MM.1S (cell line): ENCODE data around the gene PGK1.
A peak's percentile ranks its signal among the peaks of the same experiment; 100 is the strongest.

Source experiments
- EZH2 ChIP-seq: fragments of 300-600 bp; sonication (generic); optimal IDR thresholded peaks from 2 replicates; pipeline ENCODE3; 2017; ENCODE audit warnings: low read depth, mild to moderate bottlenecking, antibody characterized with exemption, low read length, mixed read lengths
- EZH2phosphoT487 ChIP-seq: fragments of 300-600 bp; sonication (generic); IDR thresholded peaks from 2 replicates; pipeline ENCODE4 v1.6.1; 2018; ENCODE audit warnings: antibody characterized with exemption, low read length
- TF ChIP-seq, protein P1 (sequence below): fragments of 300-600 bp; sonication (generic); IDR thresholded peaks from 2 replicates; pipeline ENCODE4 v1.5.1; 2016; ENCODE audit warnings: antibody characterized with exemption, low read length, mixed read lengths

DNA sequence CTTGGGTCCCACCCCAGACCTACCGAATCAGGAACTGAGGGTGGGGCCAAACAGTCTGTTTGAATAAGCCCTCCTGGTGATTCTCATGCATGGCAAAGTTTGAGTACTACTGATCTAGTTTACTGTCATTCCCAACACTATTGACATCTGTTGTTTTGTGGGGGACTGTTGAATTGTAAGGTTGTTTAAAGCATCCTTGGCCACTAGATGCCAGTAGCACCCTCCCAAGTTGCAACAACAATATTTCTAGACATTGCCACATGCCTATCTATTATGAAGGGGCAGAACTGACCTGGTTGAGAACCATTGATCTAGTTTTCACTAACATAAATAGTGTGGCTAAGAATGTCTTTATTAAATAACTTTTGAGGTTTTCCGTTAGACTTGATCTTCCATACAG lies 20.3 kb downstream of the PGK1 start:
- TF ChIP-seq EZH2 (no peak), EZH2phosphoT487 (no peak)
- TF ChIP-seq, protein P1, sequence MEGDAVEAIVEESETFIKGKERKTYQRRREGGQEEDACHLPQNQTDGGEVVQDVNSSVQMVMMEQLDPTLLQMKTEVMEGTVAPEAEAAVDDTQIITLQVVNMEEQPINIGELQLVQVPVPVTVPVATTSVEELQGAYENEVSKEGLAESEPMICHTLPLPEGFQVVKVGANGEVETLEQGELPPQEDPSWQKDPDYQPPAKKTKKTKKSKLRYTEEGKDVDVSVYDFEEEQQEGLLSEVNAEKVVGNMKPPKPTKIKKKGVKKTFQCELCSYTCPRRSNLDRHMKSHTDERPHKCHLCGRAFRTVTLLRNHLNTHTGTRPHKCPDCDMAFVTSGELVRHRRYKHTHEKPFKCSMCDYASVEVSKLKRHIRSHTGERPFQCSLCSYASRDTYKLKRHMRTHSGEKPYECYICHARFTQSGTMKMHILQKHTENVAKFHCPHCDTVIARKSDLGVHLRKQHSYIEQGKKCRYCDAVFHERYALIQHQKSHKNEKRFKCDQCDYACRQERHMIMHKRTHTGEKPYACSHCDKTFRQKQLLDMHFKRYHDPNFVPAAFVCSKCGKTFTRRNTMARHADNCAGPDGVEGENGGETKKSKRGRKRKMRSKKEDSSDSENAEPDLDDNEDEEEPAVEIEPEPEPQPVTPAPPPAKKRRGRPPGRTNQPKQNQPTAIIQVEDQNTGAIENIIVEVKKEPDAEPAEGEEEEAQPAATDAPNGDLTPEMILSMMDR = peak; percentile 42
